Measurements from ENCODE around the gene SEBOX. TPM values are rescaled to one million over a fixed set of nuclear protein-coding genes. Genes with fewer than 3 reads are reported as not detected.

The SEBOX gene
- total RNA-seq, 4 donors from 2014 or later: not detected

GRCh38 chr17:28348979-28349378, 16.0 kb downstream of the SEBOX start:
- TF ChIP-seq POLR2A (IDR thresholded peaks at IDR 0.05) (no peak), CTCF (IDR thresholded peaks at IDR 0.05) (no peak)
- no peaks in the 10 kb centered on the region for H3K27me3 ChIP-seq
- no peaks in the 10 kb centered on the region for H3K36me3 ChIP-seq
- H3K4me3 ChIP-seq: no peak overlapping the region
- H3K27ac ChIP-seq: no peak overlapping the region
- H3K4me1 ChIP-seq: no peaks in the 10 kb centered on the region
- intact Hi-C loops (cut with DNase I; ENCODE audit: low total_unique reads): no loop called here
- DNase-seq: no peak
- no peaks in the 10 kb centered on the region for H3K9me3 ChIP-seq

GRCh38 chr17:28347261-28347891, 17.6 kb downstream of the SEBOX start:
- intact Hi-C loops (cut with DNase I; ENCODE audit: low total_unique reads): no loop called here
- H3K27ac ChIP-seq: peak overlapping the region in 1 of 2 donors; percentile 15
- TF ChIP-seq POLR2A (IDR thresholded peaks at IDR 0.05) (no peak), CTCF (IDR thresholded peaks at IDR 0.05) (no peak)
- H3K36me3 ChIP-seq: no peaks in the 10 kb centered on the region
- H3K27me3 ChIP-seq: no peaks in the 10 kb centered on the region
- H3K9me3 ChIP-seq: no peaks in the 10 kb centered on the region
- no peak overlapping the region for H3K4me3 ChIP-seq
- H3K4me1 ChIP-seq: no peaks in the 10 kb centered on the region
- DNase-seq: no peak

DNA sequence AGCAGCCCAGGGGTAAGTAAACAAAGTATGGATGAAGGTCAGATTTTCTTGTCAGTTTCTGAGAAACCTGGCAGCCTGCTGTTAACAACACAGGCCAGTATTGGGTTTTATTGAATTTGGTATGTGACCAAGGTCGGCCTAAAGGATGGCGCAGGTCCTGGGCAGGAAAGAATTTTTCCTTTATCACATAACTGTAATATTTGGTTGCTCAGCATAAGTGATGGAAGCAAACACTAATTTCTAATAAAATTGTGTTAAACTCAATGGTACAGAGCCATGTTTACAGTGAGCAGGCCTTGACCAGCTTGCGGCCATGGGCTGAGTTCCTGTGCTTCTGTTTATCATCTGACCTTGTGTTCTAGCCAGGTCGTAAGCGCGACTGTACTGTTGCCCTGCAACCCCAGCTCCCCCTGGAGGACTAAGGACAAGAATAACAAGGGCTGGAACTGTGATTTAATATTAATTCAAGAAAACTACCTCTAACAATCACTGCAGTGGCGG, 18.2 kb downstream of the SEBOX start:
- no peak overlapping the region for H3K4me3 ChIP-seq
- DNase-seq: no peak
- H3K36me3 ChIP-seq: no peaks in the 10 kb centered on the region
- intact Hi-C loops (cut with DNase I; ENCODE audit: low total_unique reads): no loop called here
- no peaks in the 10 kb centered on the region for H3K9me3 ChIP-seq
- TF ChIP-seq CTCF (IDR thresholded peaks at IDR 0.05) (peak in 2 of 4 experiments; percentile 10 to 24), POLR2A (IDR thresholded peaks at IDR 0.05) (no peak)
- no peaks in the 10 kb centered on the region for H3K27me3 ChIP-seq
- no peak overlapping the region for H3K27ac ChIP-seq
- no peaks in the 10 kb centered on the region for H3K4me1 ChIP-seq

GRCh38 chr17:28346199-28346580, 18.8 kb downstream of the SEBOX start:
- intact Hi-C loops (cut with DNase I; ENCODE audit: low total_unique reads): no loop called here
- Histone ChIP-seq H3K27me3 (no peaks in the 10 kb centered on the region), H3K9me3 (no peaks in the 10 kb centered on the region), H3K4me1 (no peaks in the 10 kb centered on the region), H3K4me3 (no peak overlapping the region), H3K27ac (no peak overlapping the region), H3K36me3 (no peaks in the 10 kb centered on the region)
- TF ChIP-seq CTCF (IDR thresholded peaks at IDR 0.05) (no peak), POLR2A (IDR thresholded peaks at IDR 0.05) (no peak)
- DNase-seq: no peak

GRCh38 chr17:28345419-28346198, 19.4 kb downstream of the SEBOX start:
- no peak for DNase-seq
- H3K36me3 ChIP-seq: no peaks in the 10 kb centered on the region
- H3K4me3 ChIP-seq: no peak overlapping the region
- no peaks in the 10 kb centered on the region for H3K27me3 ChIP-seq
- TF ChIP-seq POLR2A (IDR thresholded peaks at IDR 0.05) (no peak), CTCF (IDR thresholded peaks at IDR 0.05) (no peak)
- H3K4me1 ChIP-seq: no peaks in the 10 kb centered on the region
- intact Hi-C loops (cut with DNase I; ENCODE audit: low total_unique reads): no loop called here
- no peak overlapping the region for H3K27ac ChIP-seq
- H3K9me3 ChIP-seq: no peaks in the 10 kb centered on the region

Data from uterus (tissue), 4 donors.